ENCODE results near the gene CCL27.

GRCh38 chr9:34648673-34649072, 13.8 kb downstream of the CCL27 start:
- TF ChIP-seq, protein P1, sequence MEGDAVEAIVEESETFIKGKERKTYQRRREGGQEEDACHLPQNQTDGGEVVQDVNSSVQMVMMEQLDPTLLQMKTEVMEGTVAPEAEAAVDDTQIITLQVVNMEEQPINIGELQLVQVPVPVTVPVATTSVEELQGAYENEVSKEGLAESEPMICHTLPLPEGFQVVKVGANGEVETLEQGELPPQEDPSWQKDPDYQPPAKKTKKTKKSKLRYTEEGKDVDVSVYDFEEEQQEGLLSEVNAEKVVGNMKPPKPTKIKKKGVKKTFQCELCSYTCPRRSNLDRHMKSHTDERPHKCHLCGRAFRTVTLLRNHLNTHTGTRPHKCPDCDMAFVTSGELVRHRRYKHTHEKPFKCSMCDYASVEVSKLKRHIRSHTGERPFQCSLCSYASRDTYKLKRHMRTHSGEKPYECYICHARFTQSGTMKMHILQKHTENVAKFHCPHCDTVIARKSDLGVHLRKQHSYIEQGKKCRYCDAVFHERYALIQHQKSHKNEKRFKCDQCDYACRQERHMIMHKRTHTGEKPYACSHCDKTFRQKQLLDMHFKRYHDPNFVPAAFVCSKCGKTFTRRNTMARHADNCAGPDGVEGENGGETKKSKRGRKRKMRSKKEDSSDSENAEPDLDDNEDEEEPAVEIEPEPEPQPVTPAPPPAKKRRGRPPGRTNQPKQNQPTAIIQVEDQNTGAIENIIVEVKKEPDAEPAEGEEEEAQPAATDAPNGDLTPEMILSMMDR (IDR thresholded peaks at IDR 0.05; ENCODE audit: low read depth, low read length, poor library complexity, severe bottlenecking): no peak
- no peak for TF ChIP-seq EZH2phosphoT487 (IDR thresholded peaks at IDR 0.05; ENCODE audit: borderline replicate concordance, low read length)
